Trophoblast cell (in vitro differentiated cells and primary cell): ENCODE measurements around the gene HSPH1.

Experiments
- DNase-seq, 2 donors: peaks; one replicate each; pipeline ENCODE4 v3.0.0-alpha.2; 2016
- H2AFZ ChIP-seq: 2 replicates; pipeline ENCODE4 v1.6.1; 2013; ENCODE audit warnings: low read length, moderate library complexity, mild to moderate bottlenecking; ENCODE audit not compliant: insufficient read depth, poor library complexity
- H2AK5ac ChIP-seq: 2 replicates; pipeline ENCODE4 v1.6.1; 2013; ENCODE audit warnings: mild to moderate bottlenecking, low read length
- H2BK120ac ChIP-seq: 2 replicates; pipeline ENCODE4 v1.6.1; 2013; ENCODE audit warnings: low read length, mild to moderate bottlenecking, moderate library complexity; ENCODE audit not compliant: insufficient read depth, poor library complexity
- H2BK12ac ChIP-seq: 2 replicates; pipeline ENCODE4 v1.6.1; 2013; ENCODE audit warnings: mild to moderate bottlenecking, low read length, moderate library complexity
- H2BK5ac ChIP-seq: 2 replicates; pipeline ENCODE4 v1.6.1; 2013; ENCODE audit warnings: low read length, low read depth, moderate library complexity, mild to moderate bottlenecking; ENCODE audit not compliant: poor library complexity
- H3K14ac ChIP-seq: 2 replicates; pipeline ENCODE4 v1.6.1; 2013; ENCODE audit warnings: mild to moderate bottlenecking, low read length
- H3K18ac ChIP-seq: 2 replicates; pipeline ENCODE4 v1.6.1; 2013; ENCODE audit warnings: mild to moderate bottlenecking, low read length
- H3K23ac ChIP-seq: 2 replicates; pipeline ENCODE4 v1.6.1; 2013; ENCODE audit warnings: low read length
- H3K27ac ChIP-seq: 2 replicates; pipeline ENCODE4 v1.5.1; 2013; ENCODE audit warnings: low read depth, mild to moderate bottlenecking, inconsistent platforms, low read length, moderate library complexity
- H3K27me3 ChIP-seq: 2 replicates; pipeline ENCODE4 v1.6.1; 2013; ENCODE audit warnings: inconsistent platforms, mild to moderate bottlenecking, low read length, moderate library complexity; ENCODE audit not compliant: insufficient read depth
- H3K36me3 ChIP-seq, 2 experiments: 1 replicate in 1 of 2; 2 replicates in 1 of 2; pipeline ENCODE4 v1.6.1; 2013; ENCODE audit warnings: low read length in 2 of 2, mild to moderate bottlenecking in 2 of 2, moderate library complexity in 1 of 2; ENCODE audit not compliant: insufficient read depth in 2 of 2, control insufficient read depth in 1 of 2
- H3K4ac ChIP-seq: 2 replicates; pipeline ENCODE4 v1.6.1; 2013; ENCODE audit warnings: low read depth, mild to moderate bottlenecking, low read length, moderate library complexity
- H3K4me1 ChIP-seq, 2 experiments: 1 replicate in 1 of 2; 2 replicates in 1 of 2; pipeline ENCODE4 v1.6.1; 2013; ENCODE audit warnings: low read length in 2 of 2, mild to moderate bottlenecking in 2 of 2, moderate library complexity in 1 of 2; ENCODE audit not compliant: insufficient read depth in 2 of 2, control insufficient read depth in 1 of 2
- H3K4me2 ChIP-seq: 2 replicates; pipeline ENCODE4 v1.6.1; 2013; ENCODE audit warnings: inconsistent platforms, mild to moderate bottlenecking, low read length, moderate library complexity
- H3K4me3 ChIP-seq: 2 replicates; pipeline ENCODE4 v1.5.1; 2013; ENCODE audit warnings: mild to moderate bottlenecking, low read depth, low read length, inconsistent platforms
- H3K79me1 ChIP-seq: one replicate; pipeline ENCODE4 v1.6.1; 2013; ENCODE audit warnings: low read length
- H3K79me2 ChIP-seq: 2 replicates; pipeline ENCODE4 v1.6.1; 2013; ENCODE audit warnings: low read length, mild to moderate bottlenecking; ENCODE audit not compliant: control insufficient read depth, insufficient read depth, poor library complexity
- H3K9ac ChIP-seq: 2 replicates; pipeline ENCODE4 v1.6.1; 2013; ENCODE audit warnings: mild to moderate bottlenecking, low read length
- H3K9me3 ChIP-seq: 2 replicates; pipeline ENCODE4 v1.6.1; 2013; ENCODE audit warnings: low read depth, mild to moderate bottlenecking, control low read depth, inconsistent platforms, low read length; ENCODE audit not compliant: insufficient read depth
- H4K12ac ChIP-seq: 2 replicates; pipeline ENCODE4 v1.6.1; 2013; ENCODE audit warnings: low read depth, mild to moderate bottlenecking, low read length, moderate library complexity
- H4K8ac ChIP-seq: 2 replicates; pipeline ENCODE4 v1.6.1; 2013; ENCODE audit warnings: low read depth, mild to moderate bottlenecking, low read length, moderate library complexity
- H4K91ac ChIP-seq: one replicate; pipeline ENCODE4 v1.6.1; 2013; ENCODE audit warnings: low read depth, mild to moderate bottlenecking, low read length, moderate library complexity
- WGBS: extraction: QIAGEN DNeasy Blood & Tissue Kit; methylation state at CpG from one replicate; pipeline ENCODE4 v1.1.7; 2013; ENCODE audit warnings: missing lambda C conversion rate; ENCODE audit not compliant: insufficient read length, insufficient coverage; ENCODE audit errors: extremely low coverage; 5-methylcytosine and 5-hydroxymethylcytosine counted together

The HSPH1 gene

DNA sequence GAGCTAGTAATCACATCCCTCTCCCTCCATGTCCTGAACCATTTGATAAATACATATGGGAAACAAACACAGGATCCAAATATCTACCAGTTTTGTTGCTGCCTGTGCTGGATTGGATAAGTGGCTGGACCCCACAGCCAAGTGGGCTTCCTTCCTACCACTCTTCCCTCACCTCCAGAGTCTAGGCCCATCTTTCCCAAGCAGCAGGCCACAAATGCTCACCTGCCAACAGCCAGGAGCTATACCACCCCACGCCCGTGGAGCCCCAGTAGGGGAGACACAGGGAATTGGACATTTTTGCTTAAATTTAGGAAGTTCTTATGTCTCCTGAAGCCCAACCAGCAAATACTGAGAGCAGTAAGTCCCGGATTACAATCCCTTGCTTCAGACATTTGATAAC is 55.8 kb downstream of the HSPH1 start:
- Histone ChIP-seq H2AFZ (no peak overlapping the region), H3K36me3 (no peaks in the 10 kb centered on the region), H3K18ac (no peak overlapping the region), H3K4me1 (peaks cover 3 to 5% of the 10 kb centered on the region in 2 experiments), H3K79me1 (no peaks in the 10 kb centered on the region), H2AK5ac (no peak overlapping the region), H3K23ac (no peak overlapping the region), H2BK5ac (no peak overlapping the region), H3K14ac (no peak overlapping the region), H4K12ac (no peak overlapping the region), H3K4me3 (no peak overlapping the region), H3K4ac (no peak overlapping the region), H4K8ac (no peak overlapping the region), H3K4me2 (no peak overlapping the region), H2BK12ac (no peak overlapping the region), H4K91ac (no peak overlapping the region), H3K27me3 (no peaks in the 10 kb centered on the region), H3K79me2 (no peaks in the 10 kb centered on the region), H3K27ac (no peak overlapping the region), H2BK120ac (no peak overlapping the region), H3K9me3 (peaks cover 2% of the 10 kb centered on the region), H3K9ac (no peak overlapping the region)
- WGBS = no CpG with 5 or more reads among the region's 3 CpGs
- no peak for DNase-seq

GRCh38 chr13:31105020-31105795 is 56.5 kb downstream of the HSPH1 start:
- Histone ChIP-seq H3K9me3 (peaks cover 2% of the 10 kb centered on the region), H3K79me1 (no peaks in the 10 kb centered on the region), H3K9ac (no peak overlapping the region), H3K79me2 (no peaks in the 10 kb centered on the region), H2BK12ac (no peak overlapping the region), H3K4ac (no peak overlapping the region), H2BK5ac (no peak overlapping the region), H3K36me3 (no peaks in the 10 kb centered on the region), H2AK5ac (no peak overlapping the region), H2BK120ac (no peak overlapping the region), H4K91ac (no peak overlapping the region), H3K18ac (no peak overlapping the region), H3K4me3 (no peak overlapping the region), H4K12ac (no peak overlapping the region), H3K27ac (no peak overlapping the region), H2AFZ (no peak overlapping the region), H3K23ac (no peak overlapping the region), H3K4me2 (no peak overlapping the region), H3K14ac (no peak overlapping the region), H3K27me3 (no peaks in the 10 kb centered on the region), H4K8ac (no peak overlapping the region), H3K4me1 (peaks cover 5 to 7% of the 10 kb centered on the region in 2 experiments)
- WGBS = no CpG with 5 or more reads among the region's 6 CpGs
- DNase-seq = no peak

DNA sequence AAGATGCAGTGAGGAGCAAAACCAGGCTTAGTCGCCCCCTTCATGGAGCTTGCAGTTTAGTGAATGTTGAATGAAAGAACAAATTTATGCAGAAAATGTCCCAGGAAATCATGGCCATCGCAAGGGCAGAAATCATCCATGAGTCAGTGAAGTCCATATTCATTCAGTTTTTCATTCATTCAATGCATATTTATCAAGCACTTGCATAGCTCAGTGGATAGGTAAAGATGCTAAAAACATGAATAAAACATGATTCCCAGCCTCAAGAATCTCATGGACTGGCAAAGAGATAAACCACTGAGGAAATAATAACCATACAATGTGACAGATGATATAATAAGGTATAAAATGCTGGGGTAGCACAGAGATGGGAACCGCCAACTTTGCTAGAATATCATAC is 58.8 kb downstream of the HSPH1 start:
- Histone ChIP-seq H3K27ac (no peak overlapping the region), H3K4me3 (no peak overlapping the region), H2BK12ac (no peak overlapping the region), H3K9me3 (no peaks in the 10 kb centered on the region), H4K91ac (no peak overlapping the region), H3K79me2 (no peaks in the 10 kb centered on the region), H2BK5ac (no peak overlapping the region), H3K18ac (no peak overlapping the region), H3K27me3 (no peaks in the 10 kb centered on the region), H4K8ac (no peak overlapping the region), H3K14ac (no peak overlapping the region), H2AFZ (no peak overlapping the region), H3K4me2 (no peak overlapping the region), H3K23ac (no peak overlapping the region), H3K79me1 (no peaks in the 10 kb centered on the region), H3K4ac (no peak overlapping the region), H2AK5ac (no peak overlapping the region), H3K4me1 (peaks cover 5 to 7% of the 10 kb centered on the region in 2 experiments), H3K36me3 (no peaks in the 10 kb centered on the region), H2BK120ac (no peak overlapping the region), H4K12ac (no peak overlapping the region), H3K9ac (no peak overlapping the region)
- no CpG with 5 or more reads among the region's 3 CpGs for WGBS
- no peak for DNase-seq

DNA sequence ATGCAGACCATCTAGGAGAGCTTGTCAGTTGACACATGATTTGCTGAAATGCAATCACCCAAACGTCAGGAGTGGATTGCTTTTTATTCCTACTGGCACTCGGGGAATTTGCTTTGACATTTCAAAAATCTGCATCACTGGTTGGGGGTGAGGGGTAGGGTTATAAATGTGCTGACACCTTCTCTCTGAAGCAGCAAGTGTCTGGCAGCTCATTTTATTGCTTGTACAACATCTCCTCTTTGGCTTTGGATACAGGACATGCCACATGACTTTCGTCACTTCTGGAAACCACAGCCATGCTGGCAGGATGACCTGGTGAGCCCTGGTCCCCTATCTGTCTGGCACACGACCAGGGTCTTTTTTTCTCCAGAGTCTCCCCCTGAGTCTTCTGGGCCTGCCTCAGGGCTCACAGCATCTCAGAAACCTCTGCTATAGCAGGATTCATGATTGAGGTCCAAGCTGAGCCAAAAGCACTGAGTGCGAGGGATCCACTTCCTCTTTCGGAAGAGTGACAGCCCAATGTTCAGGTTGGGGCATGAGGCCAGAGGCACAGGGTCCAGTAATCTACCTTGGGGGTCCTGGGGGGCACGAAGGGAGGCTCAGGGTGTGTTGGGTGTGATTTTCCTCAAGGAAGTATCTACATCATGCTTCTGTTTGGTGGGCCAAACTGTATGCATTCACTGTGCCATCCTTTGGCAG is 60.1 kb downstream of the HSPH1 start:
- Histone ChIP-seq H3K23ac (no peak overlapping the region), H2BK5ac (no peak overlapping the region), H2BK120ac (no peak overlapping the region), H3K79me2 (no peaks in the 10 kb centered on the region), H3K4me1 (peaks cover 5 to 7% of the 10 kb centered on the region in 2 experiments), H3K4ac (no peak overlapping the region), H3K27ac (no peak overlapping the region), H4K8ac (no peak overlapping the region), H3K4me2 (no peak overlapping the region), H3K9ac (no peak overlapping the region), H3K14ac (no peak overlapping the region), H3K79me1 (no peaks in the 10 kb centered on the region), H4K91ac (no peak overlapping the region), H4K12ac (no peak overlapping the region), H2BK12ac (no peak overlapping the region), H3K4me3 (peak overlapping the region; percentile 49), H2AFZ (no peak overlapping the region), H2AK5ac (no peak overlapping the region), H3K9me3 (no peaks in the 10 kb centered on the region), H3K27me3 (no peaks in the 10 kb centered on the region), H3K18ac (no peak overlapping the region), H3K36me3 (no peaks in the 10 kb centered on the region)
- WGBS = no CpG with 5 or more reads among the region's 7 CpGs
- peak in 1 of 2 donors; percentile 43 for DNase-seq
